K562 (cell line): ENCODE measurements around the gene SLFNL1. TPM values are rescaled to one million over a fixed set of nuclear protein-coding genes. Genes with fewer than 3 reads are reported as not detected.

ENCODE experiments used
- KAT7 ChIP-seq: sonication (generic); formaldehyde crosslinking; IDR thresholded peaks from 2 replicates; pipeline ENCODE4 v1.8.0; 2022; ENCODE audit warnings: missing genetic modification reagents, mild to moderate bottlenecking, borderline replicate concordance
- KLF1 ChIP-seq: fragments of 450-650 bp; IDR thresholded peaks from 2 replicates; pipeline ENCODE4 v1.6.1; 2016; ENCODE audit warnings: missing genetic modification characterization, missing compliant biosample characterization
- NBN ChIP-seq: fragments of 450-650 bp; IDR thresholded peaks from 2 replicates; pipeline ENCODE4 v1.6.1; 2016; ENCODE audit warnings: low read depth, mild to moderate bottlenecking
- NFYB ChIP-seq: IDR thresholded peaks from 2 replicates; pipeline ENCODE4 v1.6.1; 2011; ENCODE audit warnings: mild to moderate bottlenecking, moderate library complexity; ENCODE audit not compliant: insufficient read length; ENCODE audit errors: extremely low read depth
- RCOR1 ChIP-seq, 2 experiments: IDR thresholded peaks; 2 replicates each; pipeline ENCODE4 v1.6.1; 2012; ENCODE audit warnings: low read depth in 2 of 2, low read length in 2 of 2, borderline replicate concordance in 1 of 2, improper control_type of control experiment in 1 of 2
- SMAD4 ChIP-seq: fragments of 250-450 bp; sonication (Bioruptor Pico); conservative IDR thresholded peaks from 2 replicates; pipeline ENCODE4 v1.8.0; 2021; ENCODE audit warnings: inconsistent platforms, mild to moderate bottlenecking, moderate library complexity
- ZNF174 ChIP-seq: fragments of 250-450 bp; sonication (Bioruptor Pico); IDR thresholded peaks from 2 replicates; pipeline ENCODE4 v1.4.0; 2020; ENCODE audit warnings: mild to moderate bottlenecking
- ZNF24 ChIP-seq: fragments of 450-650 bp; IDR thresholded peaks from 2 replicates; pipeline ENCODE4 v1.6.1; 2016
- ZNF324 ChIP-seq: fragments of 250-450 bp; sonication (Bioruptor Pico); IDR thresholded peaks from 2 replicates; pipeline ENCODE4 v1.4.0; 2020; ENCODE audit warnings: mild to moderate bottlenecking
- ZNF583 ChIP-seq: fragments of 250-450 bp; sonication (Bioruptor Pico); IDR thresholded peaks from 2 replicates; pipeline ENCODE4 v1.4.0; 2020
- polyA plus RNA-seq, 8 experiments: library from polyadenylated mRNA; depleted of rRNA in 4 of 8; stranded (reverse) in 5 of 8; unstranded in 3 of 8; fragments of >200 nt; fragmentation: Nextera tagmentation in 2 of 8; fragmentation: Illumina TruSeq in 1 of 8; extraction: Ambion mirVana in 2 of 8; extraction: Trizol in 1 of 8; gene quantifications; 2 replicates each; pipeline versions ENCODE4 v1.2.1 to v1.2.3, GENCODE V29; 2011 to 2014; ENCODE audit warnings: inconsistent platforms in 1 of 8, missing spikeins in 1 of 8
- total RNA-seq, 7 experiments: library from RNA; depleted of rRNA in 6 of 7; stranded (reverse); fragments of >200 nt in 6 of 7; fragmentation: Illumina TruSeq in 2 of 7; extraction: Trizol in 2 of 7; gene quantifications; 2 replicates each; pipeline versions ENCODE4 v1.2.1 to v1.2.3, GENCODE V29; 2011 to 2021; ENCODE audit warnings: low replicate concordance in 1 of 7
- TF ChIP-seq, protein P1 (sequence below): fragments of 450-650 bp; IDR thresholded peaks from 2 replicates; pipeline ENCODE4 v1.6.1; 2017; ENCODE audit warnings: antibody characterized with exemption
- TF ChIP-seq, protein P2 (sequence below): sonication (generic); formaldehyde crosslinking; IDR thresholded peaks from 2 replicates; pipeline ENCODE4 v1.8.1; 2023; ENCODE audit warnings: mild to moderate bottlenecking, missing genetic modification reagents
- TF ChIP-seq, protein P3 (sequence below): sonication (generic); formaldehyde crosslinking; IDR thresholded peaks from 2 replicates; pipeline ENCODE4 v1.8.1; 2022; ENCODE audit warnings: missing genetic modification reagents

SLFNL1 gene
- total and polyA plus RNA-seq, 9 of the 15 experiments (the other 6 are each of a cell fraction or from before 2014, with no cell fraction given), result 0.05 to 0.14 (median 0.06) TPM; not detected in 5

DNA sequence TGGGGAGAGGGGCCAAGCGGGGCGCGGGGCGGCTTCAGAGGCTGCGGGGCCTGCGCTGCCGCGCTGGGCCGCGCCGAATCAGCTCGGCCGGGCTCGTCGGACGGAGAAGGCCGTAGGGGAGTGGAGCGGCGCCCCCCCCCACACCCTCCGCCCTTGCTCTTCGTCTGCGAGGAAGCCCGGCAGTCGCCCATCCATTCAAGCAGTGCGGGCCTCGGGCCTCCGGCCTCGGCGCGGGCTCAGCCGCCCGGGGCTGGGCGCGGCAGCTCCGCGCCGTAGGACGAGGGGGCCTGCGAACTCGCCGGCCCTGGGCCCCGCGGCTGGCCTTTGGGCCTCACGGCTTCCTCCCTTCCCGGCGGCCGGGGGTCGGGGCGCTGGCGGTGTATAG is 41.5 kb downstream of the SLFNL1 start (continued):
- no peak for TF ChIP-seq ZNF324
- TF ChIP-seq KLF1 (tag), result peak; percentile 38; the same call in 1 of the 2 replicates
- no peak for TF ChIP-seq ZNF583 (CRISPR knock-in tag)
- TF ChIP-seq RCOR1 (IDR thresholded peaks at IDR 0.05; ENCODE audit: borderline replicate concordance in 1 of 2, low read depth in 2 of 2, low read length in 2 of 2), result no peak
- TF ChIP-seq NFYB, result no peak
- TF ChIP-seq, protein P1, sequence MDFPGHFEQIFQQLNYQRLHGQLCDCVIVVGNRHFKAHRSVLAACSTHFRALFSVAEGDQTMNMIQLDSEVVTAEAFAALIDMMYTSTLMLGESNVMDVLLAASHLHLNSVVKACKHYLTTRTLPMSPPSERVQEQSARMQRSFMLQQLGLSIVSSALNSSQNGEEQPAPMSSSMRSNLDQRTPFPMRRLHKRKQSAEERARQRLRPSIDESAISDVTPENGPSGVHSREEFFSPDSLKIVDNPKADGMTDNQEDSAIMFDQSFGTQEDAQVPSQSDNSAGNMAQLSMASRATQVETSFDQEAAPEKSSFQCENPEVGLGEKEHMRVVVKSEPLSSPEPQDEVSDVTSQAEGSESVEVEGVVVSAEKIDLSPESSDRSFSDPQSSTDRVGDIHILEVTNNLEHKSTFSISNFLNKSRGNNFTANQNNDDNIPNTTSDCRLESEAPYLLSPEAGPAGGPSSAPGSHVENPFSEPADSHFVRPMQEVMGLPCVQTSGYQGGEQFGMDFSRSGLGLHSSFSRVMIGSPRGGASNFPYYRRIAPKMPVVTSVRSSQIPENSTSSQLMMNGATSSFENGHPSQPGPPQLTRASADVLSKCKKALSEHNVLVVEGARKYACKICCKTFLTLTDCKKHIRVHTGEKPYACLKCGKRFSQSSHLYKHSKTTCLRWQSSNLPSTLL, result no peak
- TF ChIP-seq KAT7 (CRISPR knock-in tag), result 0 out of 2 replicates have a peak, but pooled peaks have one; percentile 80
- TF ChIP-seq, protein P2, sequence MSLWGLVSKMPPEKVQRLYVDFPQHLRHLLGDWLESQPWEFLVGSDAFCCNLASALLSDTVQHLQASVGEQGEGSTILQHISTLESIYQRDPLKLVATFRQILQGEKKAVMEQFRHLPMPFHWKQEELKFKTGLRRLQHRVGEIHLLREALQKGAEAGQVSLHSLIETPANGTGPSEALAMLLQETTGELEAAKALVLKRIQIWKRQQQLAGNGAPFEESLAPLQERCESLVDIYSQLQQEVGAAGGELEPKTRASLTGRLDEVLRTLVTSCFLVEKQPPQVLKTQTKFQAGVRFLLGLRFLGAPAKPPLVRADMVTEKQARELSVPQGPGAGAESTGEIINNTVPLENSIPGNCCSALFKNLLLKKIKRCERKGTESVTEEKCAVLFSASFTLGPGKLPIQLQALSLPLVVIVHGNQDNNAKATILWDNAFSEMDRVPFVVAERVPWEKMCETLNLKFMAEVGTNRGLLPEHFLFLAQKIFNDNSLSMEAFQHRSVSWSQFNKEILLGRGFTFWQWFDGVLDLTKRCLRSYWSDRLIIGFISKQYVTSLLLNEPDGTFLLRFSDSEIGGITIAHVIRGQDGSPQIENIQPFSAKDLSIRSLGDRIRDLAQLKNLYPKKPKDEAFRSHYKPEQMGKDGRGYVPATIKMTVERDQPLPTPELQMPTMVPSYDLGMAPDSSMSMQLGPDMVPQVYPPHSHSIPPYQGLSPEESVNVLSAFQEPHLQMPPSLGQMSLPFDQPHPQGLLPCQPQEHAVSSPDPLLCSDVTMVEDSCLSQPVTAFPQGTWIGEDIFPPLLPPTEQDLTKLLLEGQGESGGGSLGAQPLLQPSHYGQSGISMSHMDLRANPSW (CRISPR knock-in tag), result no peak
- TF ChIP-seq ZNF174, result no peak
- TF ChIP-seq, protein P3, sequence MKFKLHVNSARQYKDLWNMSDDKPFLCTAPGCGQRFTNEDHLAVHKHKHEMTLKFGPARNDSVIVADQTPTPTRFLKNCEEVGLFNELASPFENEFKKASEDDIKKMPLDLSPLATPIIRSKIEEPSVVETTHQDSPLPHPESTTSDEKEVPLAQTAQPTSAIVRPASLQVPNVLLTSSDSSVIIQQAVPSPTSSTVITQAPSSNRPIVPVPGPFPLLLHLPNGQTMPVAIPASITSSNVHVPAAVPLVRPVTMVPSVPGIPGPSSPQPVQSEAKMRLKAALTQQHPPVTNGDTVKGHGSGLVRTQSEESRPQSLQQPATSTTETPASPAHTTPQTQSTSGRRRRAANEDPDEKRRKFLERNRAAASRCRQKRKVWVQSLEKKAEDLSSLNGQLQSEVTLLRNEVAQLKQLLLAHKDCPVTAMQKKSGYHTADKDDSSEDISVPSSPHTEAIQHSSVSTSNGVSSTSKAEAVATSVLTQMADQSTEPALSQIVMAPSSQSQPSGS (CRISPR knock-in tag), result no peak
- no peak for TF ChIP-seq NBN
- TF ChIP-seq ZNF24, result no peak
- TF ChIP-seq SMAD4 (CRISPR knock-in tag), result peak; percentile 81
